ENCODE results near the gene TUBB1. TPM values are rescaled to one million over a fixed set of nuclear protein-coding genes. Genes with fewer than 3 reads are reported as not detected.
"Not testable (repeated sequence)": the region's sequence is repeated elsewhere in the genome, so short reads cannot be mapped to it uniquely, and the experiment has no call there.

The TUBB1 gene
- total RNA-seq, 3 donors from 2014 or later, result not detected

DNA sequence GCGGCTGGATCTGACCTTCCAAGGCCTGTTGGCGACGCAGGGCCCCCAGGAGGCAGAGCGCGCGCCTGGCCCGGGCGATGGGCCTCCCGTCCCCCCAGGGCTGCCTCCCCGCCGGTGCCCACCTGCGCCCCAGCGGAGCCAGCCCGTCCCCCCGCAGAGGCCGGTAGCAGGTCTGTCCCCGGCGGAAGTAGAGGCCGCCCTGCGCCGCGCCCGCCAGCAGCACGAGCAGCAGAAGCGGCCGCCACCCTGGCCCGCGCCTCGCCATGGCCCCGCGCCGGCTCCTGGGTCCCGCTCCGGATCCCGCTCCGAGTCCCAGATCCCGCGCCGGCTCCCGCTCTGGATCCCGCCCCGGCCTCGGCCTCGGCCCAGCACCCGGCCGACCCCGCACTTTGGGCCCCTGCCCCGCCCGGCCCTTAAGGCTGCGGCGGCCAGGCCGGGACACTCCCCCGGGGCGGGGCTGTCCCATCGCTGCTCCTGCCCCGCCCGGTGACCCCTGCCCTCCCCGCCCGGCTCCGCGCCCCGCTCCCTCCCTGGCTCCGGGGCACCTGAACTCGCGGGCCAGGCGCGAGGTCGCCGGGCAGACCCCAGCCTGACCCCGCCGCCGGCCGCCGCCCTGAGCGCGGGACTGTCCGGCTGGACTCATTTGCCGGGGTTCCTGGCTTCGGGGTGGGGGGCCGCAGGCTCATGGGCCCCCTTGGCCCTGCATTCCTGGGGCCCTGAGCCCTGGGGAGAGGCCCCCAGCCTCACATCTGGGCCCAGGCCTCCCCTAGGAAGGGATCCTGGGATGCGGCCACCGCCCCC, 12.2 kb upstream of the TUBB1 start, which contains the start of gene CTSZ:
CTSZ (minus strand) TSS at position 391 of the 801 bp plus-strand sequence; CDS start at position 265, 126 bp downstream.
- Mint-ChIP-seq H3K27me3 (ENCODE audit: low read depth) (no peaks in the 10 kb centered on the region), H3K4me3 (peak within 1 kb of the TSS; percentile 79), H3K4me1 (ENCODE audit: low read depth) (peaks cover 44% of the 10 kb centered on the region), H3K9me3 (no peaks in the 10 kb centered on the region), H3K36me3 (ENCODE audit: insufficient read depth) (no peaks in the 10 kb centered on the region)
- DNase-seq (no peak), ATAC-seq (peak; percentile 78 to 82)

DNA sequence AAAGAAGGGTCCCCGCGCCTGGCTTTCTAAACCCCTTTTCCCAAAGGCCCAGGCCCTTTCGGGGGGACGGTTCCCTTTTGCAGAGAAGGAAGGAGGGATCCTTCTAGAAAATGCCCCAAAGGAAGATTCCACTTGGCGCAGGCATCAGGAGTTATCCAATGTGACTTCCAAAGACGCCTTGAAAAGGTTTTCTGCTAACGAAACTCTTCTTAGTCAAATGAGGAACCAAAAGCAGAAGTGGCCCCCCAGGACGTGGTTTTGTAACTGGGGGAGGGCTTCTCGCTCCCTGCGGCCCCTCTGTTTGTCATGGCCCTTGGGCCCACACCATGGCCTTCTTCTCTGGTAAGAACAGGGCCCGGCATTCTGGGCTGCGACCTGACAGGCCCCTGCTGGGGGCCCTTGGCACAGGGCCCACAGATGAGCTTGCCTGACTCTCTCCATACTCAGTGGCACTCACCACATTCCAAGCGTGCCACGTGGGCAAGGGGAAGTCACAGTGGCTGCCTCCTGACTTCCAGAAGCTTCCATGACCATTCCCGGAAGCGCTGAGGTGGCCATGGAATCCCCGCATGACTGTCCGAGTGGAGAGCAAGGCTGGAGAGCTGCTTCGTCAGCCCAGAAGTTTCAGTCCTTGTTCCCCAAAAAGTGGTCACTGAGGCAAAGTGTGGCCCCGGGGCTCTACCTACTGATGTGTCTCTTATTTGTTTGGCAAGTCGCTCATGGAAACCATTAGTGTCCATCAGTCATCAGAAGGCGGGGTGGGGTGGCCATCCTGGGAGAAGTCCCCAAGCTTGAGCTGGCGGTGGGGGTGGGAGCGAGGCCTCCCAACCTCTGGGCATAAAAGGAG, 11.3 kb upstream of the TUBB1 start:
- no peak for DNase-seq
- ATAC-seq, result no peak
- no peaks in the 10 kb centered on the region for H3K27me3 Mint-ChIP-seq (ENCODE audit: low read depth)
- H3K4me1 Mint-ChIP-seq (ENCODE audit: low read depth), result peaks cover 40% of the 10 kb centered on the region
- H3K4me3 Mint-ChIP-seq, result peak overlapping the region; percentile 79
- H3K9me3 Mint-ChIP-seq, result no peaks in the 10 kb centered on the region
- H3K36me3 Mint-ChIP-seq (ENCODE audit: insufficient read depth), result no peaks in the 10 kb centered on the region

DNA sequence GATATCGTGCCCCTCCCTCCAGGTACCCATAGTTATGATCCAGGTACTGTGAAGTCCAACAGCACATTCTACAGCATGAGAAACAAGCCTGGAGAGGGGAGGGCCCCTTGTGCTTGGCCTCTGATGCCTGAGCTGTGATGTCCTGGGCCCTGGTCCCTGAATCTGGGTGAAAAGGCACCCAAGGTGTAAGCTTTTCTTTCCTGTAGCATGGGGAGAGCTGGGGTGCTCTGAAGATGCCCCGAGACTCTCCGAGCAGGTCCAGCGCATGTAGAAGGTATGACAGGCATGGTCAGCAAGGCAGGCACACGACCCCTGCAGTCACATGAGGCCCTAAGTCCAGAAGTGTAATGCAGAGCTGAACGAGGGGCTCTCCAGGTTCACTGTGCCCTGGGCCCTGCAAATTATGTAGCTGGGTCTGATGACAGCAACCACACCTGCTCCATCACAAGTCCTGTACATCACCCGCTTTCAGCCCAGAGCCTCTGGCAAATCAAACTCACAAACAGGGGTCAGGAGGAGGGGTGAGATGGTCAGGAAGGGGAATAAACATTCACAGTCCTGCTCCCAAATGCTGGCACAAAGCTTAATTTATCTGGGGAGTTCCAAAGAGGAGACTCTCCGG, 10.4 kb upstream of the TUBB1 start:
- H3K4me1 Mint-ChIP-seq (ENCODE audit: low read depth), result peaks cover 39% of the 10 kb centered on the region
- H3K27me3 Mint-ChIP-seq (ENCODE audit: low read depth), result no peaks in the 10 kb centered on the region
- ATAC-seq, result no peak
- H3K36me3 Mint-ChIP-seq (ENCODE audit: insufficient read depth), result no peaks in the 10 kb centered on the region
- no peak overlapping the region for H3K4me3 Mint-ChIP-seq
- no peaks in the 10 kb centered on the region for H3K9me3 Mint-ChIP-seq
- DNase-seq, result no peak

DNA sequence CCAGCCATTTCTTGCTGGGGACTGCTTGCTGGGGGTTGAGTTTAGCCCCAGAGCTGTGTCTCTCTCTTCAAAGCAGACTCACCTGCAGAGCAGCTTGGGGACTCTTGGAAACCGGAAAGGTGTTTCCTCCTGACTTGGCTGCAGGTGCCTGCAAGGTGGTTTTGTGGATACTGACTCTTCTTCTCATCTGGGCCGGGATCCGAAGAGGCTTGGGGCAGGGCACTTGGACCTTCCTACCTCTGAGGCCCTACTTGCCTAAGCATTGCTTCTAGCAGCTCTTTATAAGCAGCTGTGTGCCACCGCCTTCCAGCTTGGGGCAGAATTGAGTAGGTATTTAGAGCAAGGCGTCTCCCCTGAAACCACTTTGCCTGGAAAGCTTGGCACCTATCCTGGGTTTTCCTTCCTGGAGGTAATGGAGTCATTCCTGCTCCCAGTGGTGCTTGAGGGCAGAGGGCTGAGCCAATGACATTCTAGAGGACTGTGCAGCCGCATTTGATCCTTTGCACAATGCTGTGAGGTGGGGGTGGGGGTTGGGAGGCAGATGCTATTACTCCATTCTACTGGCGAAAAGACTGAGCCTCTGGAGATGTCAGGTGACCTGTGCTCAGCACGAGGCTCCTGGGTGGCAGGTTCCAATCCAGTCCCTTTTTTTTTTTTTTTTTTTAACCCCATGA, 8.8 kb upstream of the TUBB1 start:
- no peak for ATAC-seq
- no peaks in the 10 kb centered on the region for H3K36me3 Mint-ChIP-seq (ENCODE audit: insufficient read depth)
- H3K4me3 Mint-ChIP-seq, result no peak overlapping the region
- H3K4me1 Mint-ChIP-seq (ENCODE audit: low read depth), result peaks cover 34% of the 10 kb centered on the region
- H3K9me3 Mint-ChIP-seq, result no peaks in the 10 kb centered on the region
- H3K27me3 Mint-ChIP-seq (ENCODE audit: low read depth), result no peaks in the 10 kb centered on the region
- DNase-seq, result no peak

DNA sequence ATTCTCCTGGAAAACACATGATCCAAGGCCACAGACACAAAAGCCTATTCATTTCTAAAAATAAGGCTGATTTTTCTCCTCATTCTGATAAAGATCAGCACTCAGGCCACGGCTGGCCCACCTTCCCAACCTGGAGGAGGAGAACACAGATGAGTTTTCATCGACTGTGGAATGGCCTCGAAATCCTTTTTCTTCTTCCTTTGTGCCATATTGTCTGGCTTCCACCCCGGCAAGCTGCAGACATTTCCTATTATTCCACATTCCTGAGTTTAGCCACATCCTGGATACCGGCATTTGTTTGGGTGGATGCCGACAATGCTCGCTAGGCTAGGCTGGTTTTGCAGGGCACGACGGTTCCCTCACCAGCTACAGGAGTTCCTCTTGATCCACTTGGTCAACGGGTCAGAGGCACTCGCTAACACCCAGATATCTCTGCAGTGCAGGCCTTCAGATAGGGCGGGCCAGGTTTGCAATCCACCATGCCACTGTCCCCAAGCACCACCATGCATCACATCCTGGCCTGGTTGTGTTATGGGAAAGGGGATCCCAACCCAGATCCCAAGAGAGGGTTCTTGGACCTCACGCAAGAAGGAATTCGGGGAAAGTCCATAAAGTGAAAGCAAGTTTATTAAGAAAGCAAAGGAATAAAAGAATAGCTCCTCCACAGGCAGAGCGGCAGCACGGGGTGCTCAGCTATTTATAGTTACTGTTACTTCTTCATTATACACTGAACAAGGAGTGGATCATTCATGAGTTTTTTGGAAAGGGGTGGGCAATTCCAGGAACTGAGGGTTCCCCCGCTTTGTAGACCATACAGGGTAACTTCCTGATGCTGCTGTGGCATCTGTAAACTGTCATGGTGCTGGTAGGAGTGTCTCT, 8.0 kb upstream of the TUBB1 start:
- Mint-ChIP-seq H3K27me3 (ENCODE audit: low read depth) (no peaks in the 10 kb centered on the region), H3K36me3 (ENCODE audit: insufficient read depth) (no peaks in the 10 kb centered on the region), H3K4me3 (no peak overlapping the region), H3K4me1 (ENCODE audit: low read depth) (peaks cover 29% of the 10 kb centered on the region), H3K9me3 (no peaks in the 10 kb centered on the region)
- DNase-seq (no peak), ATAC-seq (no peak)

DNA sequence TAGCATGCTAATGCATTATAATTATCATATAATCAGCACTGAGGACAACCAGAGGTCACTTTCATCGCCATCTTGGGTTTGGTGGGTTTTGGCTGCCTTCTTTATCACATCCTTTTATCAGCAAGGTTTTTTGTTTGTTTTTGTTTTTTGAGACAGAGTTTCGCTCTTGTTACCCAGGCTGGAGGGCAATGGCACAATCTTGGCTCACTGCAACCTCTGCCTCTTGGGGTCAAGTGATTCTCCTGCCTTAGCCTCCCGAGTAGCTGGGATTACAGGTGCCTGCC, 7.4 kb upstream of the TUBB1 start:
- H3K4me3 Mint-ChIP-seq; H3K27me3 Mint-ChIP-seq (ENCODE audit: low read depth); DNase-seq; H3K36me3 Mint-ChIP-seq (ENCODE audit: insufficient read depth); ATAC-seq; H3K9me3 Mint-ChIP-seq: not testable (repeated sequence)
- peaks cover 35% of the 10 kb centered on the region for H3K4me1 Mint-ChIP-seq (ENCODE audit: low read depth)

DNA sequence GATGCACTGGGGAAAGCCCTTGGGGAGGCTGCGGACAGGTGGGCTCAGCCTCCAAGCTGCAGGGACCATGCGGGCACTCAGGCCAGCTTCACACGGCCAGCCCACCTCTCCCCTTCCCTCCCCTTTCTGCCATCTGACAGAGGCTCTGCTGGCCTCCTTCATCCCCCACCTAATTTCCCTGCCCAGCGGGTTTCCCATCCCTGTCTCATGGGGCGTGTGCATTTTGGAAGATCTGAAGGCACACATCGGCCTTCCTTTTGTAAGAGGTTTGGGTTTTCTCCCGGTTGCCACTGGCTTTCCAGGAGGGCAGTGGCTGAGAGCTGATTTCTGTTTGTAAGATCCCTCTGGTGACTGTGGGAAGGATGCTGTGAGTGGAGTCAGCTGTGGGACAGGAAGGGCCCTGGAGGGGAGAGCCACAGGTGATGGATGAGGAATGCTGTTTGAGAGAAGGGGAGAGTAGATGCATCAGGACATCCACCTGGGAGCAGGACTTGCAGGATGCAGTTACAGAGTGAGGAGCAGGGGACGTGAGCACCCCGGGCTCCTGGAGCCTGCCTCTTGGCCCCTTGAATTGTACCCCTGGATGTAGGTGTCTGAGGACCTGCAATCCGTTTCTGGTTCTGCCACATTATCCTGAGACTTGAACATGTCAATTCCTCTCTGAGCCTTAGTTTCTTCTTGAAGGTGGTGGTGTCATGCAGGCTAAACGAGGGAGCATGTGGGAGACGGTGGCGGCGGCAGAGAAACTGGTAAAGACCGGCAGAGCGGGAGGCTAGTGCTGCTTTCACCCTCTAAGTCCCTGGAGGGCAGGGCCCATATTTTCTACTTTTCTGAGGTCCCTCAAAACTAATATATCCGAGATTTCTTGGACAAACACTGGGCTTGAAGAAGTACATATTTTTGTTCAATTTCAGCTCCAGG, 5.9 kb upstream of the TUBB1 start:
- ATAC-seq (no peak), DNase-seq (no peak)
- no peaks in the 10 kb centered on the region for H3K27me3 Mint-ChIP-seq (ENCODE audit: low read depth)
- H3K36me3 Mint-ChIP-seq (ENCODE audit: insufficient read depth), result no peaks in the 10 kb centered on the region
- H3K4me1 Mint-ChIP-seq (ENCODE audit: low read depth), result peaks cover 44% of the 10 kb centered on the region
- H3K9me3 Mint-ChIP-seq, result no peaks in the 10 kb centered on the region
- no peak overlapping the region for H3K4me3 Mint-ChIP-seq

DNA sequence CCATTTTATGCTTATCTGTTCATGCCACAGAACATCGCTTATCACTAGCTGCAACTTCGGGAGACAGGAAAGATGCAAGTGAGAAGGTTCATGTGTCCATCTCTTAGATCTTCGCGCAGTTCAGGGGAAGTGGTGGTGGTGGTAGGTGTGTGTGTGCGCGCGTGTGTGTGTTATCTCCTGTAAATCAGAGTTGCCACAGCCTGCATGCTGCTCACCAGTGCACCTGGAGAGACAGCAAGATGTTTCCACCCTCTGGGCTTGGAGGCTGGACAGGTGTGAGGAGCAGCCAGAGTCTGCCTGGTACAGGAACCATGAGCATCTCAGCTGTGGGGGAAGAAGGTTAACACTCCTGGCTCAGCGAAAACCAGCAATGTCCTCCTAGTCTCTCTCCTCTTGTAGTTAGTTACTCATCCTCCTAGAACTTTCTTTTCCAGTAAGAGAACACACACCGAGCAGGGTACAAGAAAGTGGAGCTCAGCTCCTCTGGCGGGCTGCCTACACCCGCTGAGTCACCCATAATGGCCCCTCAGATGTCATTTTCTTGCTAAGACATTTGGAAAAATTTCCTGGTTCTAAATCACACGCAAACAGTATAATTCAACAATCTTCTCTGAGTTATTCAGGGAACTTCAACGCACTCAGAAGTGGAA, 5.1 kb upstream of the TUBB1 start:
- no peaks in the 10 kb centered on the region for H3K9me3 Mint-ChIP-seq
- peak; percentile 59 to 60 for ATAC-seq
- no peak overlapping the region for H3K4me3 Mint-ChIP-seq
- no peaks in the 10 kb centered on the region for H3K36me3 Mint-ChIP-seq (ENCODE audit: insufficient read depth)
- DNase-seq, result no peak
- H3K4me1 Mint-ChIP-seq (ENCODE audit: low read depth), result peaks cover 44% of the 10 kb centered on the region
- no peaks in the 10 kb centered on the region for H3K27me3 Mint-ChIP-seq (ENCODE audit: low read depth)

DNA sequence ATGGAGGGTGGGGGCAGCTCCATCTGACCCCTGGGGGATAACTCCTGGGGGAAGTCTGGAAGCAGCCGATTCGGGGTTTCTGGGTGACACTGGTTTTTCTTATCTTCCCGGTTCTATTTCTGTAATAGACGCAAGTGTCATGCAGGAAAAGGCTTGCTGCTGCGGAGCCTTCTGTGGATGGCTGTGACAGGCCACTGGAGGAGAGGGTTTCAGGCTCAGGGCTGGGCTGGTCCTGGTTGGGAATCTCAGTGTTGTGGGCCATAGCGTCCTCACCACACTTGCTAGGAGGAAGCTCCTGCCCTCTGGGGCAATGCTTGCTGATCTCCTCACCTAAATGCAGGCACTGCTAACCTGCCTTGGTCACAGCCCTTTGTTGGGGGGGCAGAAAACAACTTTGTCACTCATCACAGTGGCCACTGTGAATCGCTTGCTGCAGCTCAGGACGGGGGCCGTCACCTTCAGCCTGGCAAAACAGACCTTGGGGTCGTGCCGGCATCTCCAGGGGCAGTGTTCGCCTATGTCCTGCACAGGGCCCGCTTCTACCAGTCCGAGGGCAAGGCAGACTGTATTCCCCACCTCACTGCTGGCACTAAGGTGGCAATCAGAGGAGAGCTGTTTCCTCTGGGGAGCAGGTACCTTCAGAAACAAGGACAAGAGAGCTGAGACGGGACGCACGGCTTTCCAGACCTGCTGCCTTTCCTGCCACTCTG, 4.4 kb upstream of the TUBB1 start:
- no peaks in the 10 kb centered on the region for H3K27me3 Mint-ChIP-seq (ENCODE audit: low read depth)
- DNase-seq, result no peak
- H3K4me3 Mint-ChIP-seq, result no peak overlapping the region
- no peaks in the 10 kb centered on the region for H3K9me3 Mint-ChIP-seq
- H3K36me3 Mint-ChIP-seq (ENCODE audit: insufficient read depth), result no peaks in the 10 kb centered on the region
- ATAC-seq, result no peak
- H3K4me1 Mint-ChIP-seq (ENCODE audit: low read depth), result peaks cover 44% of the 10 kb centered on the region

DNA sequence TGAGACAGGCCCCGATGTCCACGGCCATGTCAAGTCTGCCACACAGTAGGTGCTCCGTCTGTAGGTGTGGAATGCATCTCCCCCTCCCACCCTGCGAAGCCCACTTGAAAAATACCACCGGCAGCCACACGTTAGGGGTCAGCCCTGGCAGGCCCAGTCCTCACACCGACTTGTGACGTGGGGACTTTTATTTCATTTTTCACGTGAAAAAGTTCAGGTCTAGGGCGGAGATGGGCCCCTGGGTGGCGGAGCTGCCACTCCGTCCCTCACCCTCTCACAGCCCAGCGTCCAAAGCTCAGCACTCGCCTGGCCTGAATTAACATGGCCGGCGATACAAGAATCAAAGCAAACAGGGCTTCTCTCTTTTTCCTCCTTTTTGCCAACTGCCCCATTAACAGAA, 3.8 kb upstream of the TUBB1 start:
- no peak for ATAC-seq
- H3K4me3 Mint-ChIP-seq, result no peak overlapping the region
- no peaks in the 10 kb centered on the region for H3K36me3 Mint-ChIP-seq (ENCODE audit: insufficient read depth)
- H3K27me3 Mint-ChIP-seq (ENCODE audit: low read depth), result no peaks in the 10 kb centered on the region
- peaks cover 44% of the 10 kb centered on the region for H3K4me1 Mint-ChIP-seq (ENCODE audit: low read depth)
- no peak for DNase-seq
- H3K9me3 Mint-ChIP-seq, result no peaks in the 10 kb centered on the region

DNA sequence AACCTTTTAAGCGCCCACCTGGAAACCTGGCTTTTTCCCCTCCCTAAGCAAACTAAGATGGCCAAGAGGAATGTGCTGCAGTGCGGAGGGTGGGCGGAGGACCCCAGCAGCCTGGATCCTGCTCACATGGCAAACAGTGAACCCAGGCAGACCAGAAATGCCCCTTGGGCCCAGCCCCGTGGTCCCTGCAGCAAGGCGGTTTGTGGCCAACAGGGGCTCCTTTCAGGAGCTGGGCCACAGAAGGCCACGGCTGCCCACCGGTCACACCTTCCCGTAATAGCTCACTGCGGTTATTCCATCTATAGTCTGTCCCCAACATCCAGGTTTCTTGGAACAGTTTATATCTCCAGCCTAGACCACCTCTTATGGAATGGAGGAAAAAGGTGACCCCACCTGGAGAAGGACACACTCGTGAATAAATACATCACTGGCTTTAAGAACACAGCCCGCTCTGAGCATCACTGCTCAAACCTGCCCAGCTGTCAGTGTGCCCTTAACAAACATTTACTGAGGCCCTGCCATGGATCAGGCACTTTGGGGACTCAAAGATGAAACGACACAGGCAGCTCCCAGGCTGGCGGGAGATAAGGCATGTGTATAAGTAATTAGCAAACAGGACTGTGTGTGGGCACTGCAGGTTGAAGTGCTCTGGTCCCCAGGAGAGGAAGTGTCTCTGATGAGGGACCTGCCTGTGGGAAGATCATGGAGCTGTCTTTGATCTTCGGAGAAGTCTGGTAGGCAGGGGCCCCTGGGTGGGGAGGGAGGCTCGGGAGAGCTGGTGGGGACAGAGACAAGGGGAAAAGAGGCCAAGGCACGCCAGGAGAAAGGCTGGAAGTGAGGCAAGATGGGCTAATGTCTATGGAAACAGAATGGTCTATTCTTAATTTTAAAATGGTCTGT, 3.2 kb upstream of the TUBB1 start:
- no peak for DNase-seq

More for the DNA sequence above, 3.2 kb upstream of the TUBB1 start:
- H3K9me3 Mint-ChIP-seq, result no peaks in the 10 kb centered on the region
- no peak overlapping the region for H3K4me3 Mint-ChIP-seq
- no peak for ATAC-seq
- H3K36me3 Mint-ChIP-seq (ENCODE audit: insufficient read depth), result no peaks in the 10 kb centered on the region
- peaks cover 48% of the 10 kb centered on the region for H3K4me1 Mint-ChIP-seq (ENCODE audit: low read depth)
- no peaks in the 10 kb centered on the region for H3K27me3 Mint-ChIP-seq (ENCODE audit: low read depth)
